HK-2 (cell line): ENCODE measurements around the gene SLC46A2.
A peak's percentile ranks its signal among the peaks of the same experiment; 100 is the strongest.

Experiments
- DNase-seq: peaks from one replicate; pipeline ENCODE4 v3.0.0-alpha.2; 2018; ENCODE audit not compliant: unreplicated experiment

Gene SLC46A2

DNA sequence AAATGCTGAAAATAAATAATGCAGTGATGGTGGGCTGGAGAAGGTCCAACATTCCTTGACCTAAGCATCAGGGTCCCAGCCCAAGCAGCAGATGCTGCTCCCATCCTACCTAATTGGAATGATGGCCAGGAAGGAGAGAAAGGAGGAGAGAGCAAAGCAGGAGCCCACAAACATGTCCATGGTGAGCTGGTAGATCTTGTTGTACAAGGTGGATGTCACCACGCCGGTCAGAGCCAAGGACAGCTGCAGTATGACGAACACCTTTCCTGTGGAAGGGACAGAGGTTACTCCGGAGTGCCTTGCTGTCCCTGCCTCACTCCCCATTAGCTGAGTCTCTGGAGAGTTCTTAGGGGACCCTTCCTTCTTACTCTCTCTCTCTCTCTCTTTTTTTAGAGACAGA lies 4.3 kb downstream of the SLC46A2 start:
- DNase-seq, result no peak

DNA sequence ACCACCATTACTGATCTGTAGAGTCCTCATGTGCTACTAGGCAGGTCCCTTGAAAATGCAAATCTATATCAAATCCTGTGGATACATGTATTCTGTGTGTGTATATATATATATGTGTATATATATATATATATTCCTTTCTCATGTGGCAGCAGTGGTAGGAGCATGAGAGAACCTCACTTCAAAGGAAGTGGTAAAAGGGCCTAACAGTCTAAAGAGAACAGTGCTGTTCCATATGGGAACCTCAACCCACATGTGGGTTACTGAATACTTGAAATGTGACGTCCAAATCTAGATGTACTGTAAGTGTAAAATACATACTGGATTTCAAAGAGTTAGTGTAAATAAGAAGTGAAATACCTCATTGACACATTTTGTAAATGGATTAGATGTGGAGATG lies 5.4 kb downstream of the SLC46A2 start:
- no peak for DNase-seq

DNA sequence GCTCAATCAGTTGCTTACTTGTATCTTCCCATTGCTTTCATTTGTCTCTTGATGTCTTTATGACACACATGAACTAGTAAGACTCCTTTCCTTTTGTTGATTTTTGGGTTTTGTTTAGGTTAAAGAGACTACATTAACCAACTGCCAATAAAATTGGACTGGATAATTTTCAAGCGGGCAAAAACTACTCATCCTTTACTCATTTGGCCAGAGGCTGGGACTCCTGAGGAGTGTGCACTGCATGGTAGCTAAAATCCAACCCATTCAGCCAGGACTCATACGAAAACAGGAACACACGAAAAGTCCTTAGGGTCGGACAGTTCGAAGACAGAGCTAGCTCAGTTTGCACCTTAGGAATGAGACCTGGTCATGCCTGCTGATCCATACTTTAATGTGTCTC lies 6.0 kb downstream of the SLC46A2 start:
- no peak for DNase-seq

DNA sequence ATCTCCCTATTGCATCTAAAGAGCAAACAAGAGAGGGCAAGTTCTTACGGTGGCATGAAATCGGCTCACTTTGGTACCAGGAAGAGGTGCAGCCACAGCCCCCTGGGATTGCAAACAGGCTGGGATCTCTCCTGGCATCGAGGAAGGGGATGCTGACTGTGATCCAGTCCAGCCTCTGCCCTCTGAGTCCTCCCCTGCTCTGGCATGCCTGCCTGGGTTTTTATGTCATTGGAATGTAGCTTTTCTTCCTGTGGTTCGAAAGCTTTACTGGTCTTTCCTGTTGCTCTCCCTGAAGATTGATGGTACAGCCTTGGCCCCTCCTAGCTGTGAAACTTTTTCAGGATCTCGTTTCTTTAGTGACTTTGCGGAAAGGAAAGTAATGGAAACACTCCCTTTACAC lies 6.6 kb downstream of the SLC46A2 start:
- DNase-seq, result no peak

DNA sequence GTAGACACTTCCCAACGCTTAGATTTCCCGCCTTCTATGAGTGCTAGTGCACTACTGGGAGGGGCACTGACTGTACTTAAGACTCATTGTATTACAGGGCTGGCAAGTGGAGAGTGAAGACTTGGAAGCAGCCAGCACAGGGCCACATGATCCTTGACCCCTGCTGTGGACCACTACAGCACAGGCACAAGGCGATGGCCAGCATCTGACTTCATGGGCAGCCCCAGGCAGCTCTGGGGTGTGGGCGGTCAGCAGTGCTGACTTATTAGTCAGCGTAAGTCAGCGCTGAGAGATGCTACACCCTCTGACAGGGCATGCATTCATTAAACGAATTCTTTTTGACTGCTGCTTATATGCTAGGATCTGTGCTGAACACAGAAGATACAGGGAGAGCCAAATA lies 9.3 kb downstream of the SLC46A2 start:
- DNase-seq, result peak; percentile 14

DNA sequence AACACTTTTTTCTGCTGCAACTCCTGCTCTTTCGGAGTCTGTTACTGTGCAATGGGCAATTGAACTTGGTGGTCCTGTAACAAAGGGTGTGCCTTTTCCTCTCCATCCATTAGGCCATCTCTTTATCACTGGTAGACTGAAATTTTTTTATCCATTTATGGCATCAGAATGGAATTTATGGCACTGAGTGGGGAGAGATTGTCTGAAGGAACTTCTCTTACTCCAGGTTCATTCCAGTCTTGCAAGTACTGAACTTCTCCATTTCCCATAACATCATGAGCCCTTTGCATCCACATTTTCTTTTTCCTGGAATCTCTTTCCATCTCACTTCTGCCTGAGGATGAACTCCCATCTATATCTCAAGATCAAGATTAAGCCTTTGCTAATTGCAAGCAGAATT lies 10.0 kb downstream of the SLC46A2 start:
- DNase-seq, result no peak

DNA sequence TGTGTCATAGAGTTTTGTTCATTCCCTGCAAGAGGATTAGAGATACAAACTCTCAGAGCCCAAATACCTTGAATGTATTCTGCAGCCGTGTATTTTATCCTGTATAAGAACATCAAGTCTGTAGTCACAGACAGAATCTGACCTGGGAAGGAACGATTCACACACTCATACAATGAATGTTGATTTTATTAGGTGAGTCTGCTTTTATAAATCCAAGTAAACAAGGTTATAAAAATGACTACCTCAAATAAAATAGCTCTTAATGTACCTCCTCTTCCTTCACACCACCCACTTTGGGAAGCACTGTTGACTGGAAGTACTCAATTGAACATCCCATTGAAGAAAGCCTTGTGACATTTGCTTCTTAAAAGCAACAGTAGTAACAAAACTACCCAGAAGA lies 11.9 kb downstream of the SLC46A2 start:
- DNase-seq, result no peak

DNA sequence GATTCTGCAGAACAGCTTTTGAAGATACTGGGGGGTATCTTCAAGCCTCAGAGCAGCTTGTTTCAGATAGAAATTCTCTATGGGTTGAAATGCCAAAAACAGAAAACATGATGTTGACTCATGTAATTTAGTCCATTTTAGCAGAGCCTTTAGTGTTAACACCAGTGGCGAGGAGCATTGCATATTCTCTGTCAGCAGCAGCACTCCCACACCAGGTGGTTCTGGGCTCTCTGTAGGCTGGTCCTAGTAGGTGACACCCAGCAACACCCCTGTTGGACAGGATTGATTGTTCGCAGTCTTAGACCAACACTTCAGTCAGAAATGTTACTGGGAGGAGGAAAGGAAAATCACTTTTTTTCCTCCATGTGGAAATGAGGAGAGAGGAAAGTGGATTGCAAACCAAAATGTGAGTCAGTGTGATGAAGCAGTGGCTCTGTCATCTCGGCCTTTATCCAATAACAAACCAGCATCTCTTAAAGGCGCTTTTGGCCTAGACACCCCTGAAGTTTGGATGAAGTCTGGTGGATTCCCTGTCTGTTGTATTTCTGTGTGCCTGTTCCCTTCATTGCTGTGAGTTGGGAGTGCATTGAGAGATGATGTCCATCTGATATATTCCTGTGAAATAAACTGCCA lies 16.8 kb downstream of the SLC46A2 start:
- DNase-seq, result no peak

DNA sequence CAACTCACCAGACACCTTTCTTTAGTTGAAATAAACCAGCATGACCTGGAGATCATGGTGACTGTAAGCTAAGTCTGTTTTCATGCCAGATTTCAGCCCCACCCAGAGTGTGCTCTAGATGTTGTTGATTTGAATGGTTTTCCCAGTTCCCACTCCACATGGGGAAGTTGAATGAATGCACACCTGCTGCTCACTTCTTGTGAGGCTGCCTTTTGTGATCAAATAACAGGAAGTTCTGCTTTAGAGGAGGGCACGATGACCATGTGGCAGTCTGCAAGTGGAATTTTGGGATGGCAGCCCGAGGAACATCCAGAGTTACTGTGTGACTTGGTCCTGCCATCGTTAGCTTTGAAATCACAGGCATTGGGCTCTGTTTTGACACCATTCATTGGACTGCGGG lies 18.7 kb downstream of the SLC46A2 start:
- no peak for DNase-seq

DNA sequence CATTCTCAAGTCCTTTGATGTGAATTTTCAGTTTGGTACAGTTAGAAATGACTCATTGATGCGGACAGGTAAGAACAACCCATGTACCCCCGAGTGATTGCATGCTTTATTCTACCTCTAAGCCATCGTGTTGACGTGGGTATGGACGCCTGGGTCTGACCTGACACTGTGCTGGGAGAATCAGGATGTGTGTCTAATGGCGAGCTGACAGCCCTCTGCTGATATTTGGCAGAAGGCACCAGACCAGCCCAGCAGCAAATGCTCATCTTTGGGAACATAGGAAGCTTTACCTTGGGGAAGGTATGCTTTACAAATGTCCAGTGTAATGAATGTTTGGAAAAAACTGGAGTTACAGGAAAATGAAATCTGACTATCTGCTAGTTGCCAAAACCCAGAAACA lies 20.1 kb downstream of the SLC46A2 start:
- DNase-seq, result no peak

DNA sequence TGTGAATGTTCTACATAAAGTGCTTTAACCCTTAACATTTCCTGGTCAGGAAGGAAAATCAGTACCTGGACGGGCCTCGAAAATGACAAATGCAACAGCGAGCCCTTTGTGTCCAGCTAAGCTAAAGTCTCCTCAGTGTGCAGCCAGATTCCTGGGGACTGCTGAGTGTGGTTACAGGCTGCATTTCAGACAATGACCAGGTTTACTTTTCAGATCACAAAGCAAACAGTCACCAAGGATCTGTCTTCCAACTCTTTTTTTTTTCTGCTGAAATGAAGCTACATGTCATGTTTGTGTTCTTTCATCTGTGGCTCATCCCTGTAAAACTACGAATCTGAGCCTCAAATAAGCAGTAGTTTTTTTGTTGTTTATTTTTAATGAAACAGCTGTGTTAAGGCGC lies 20.8 kb downstream of the SLC46A2 start:
- no peak for DNase-seq

DNA sequence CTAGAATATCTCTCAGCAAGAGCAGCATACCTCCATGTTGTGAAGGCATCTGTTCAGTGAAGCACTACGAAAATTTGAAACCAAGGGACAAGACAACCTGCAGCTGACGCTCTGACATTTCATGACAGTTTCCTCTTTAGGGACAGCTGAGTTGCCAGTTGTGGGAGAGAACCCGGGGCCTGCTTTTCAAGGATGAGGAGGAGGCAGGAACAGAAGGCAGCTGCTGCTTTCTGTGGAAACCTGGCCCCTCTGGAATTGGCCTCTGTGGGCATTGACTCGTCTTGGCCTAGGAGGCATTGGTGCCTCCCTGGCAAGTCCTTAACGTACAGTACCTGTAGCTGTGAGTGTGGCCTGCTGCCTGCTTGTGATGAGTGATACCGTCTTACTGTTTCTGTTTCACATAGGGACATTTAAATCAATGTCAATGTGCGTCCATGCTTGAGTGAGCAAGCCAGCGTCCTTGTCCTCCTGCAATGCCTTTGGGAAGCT lies 21.6 kb downstream of the SLC46A2 start:
- DNase-seq, result no peak

DNA sequence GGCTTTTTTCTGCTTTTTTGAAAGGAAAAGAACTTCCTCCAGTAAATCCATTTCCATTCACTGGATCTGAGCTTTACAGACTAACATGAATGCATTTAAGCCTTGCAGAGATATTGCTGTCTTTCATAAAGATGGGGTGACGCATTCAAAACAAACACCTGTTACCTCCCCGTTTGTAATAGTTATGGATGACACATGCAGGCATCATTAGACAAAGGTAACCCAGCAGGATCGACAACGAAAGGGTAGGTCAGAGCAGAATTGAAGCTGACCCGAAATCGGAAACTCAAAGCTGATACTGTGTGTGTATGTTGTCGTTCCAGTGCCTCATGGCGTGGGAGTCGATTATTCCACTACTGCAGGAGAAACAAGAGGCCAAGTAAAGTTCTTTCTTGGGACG lies 22.2 kb downstream of the SLC46A2 start:
- DNase-seq, result no peak

DNA sequence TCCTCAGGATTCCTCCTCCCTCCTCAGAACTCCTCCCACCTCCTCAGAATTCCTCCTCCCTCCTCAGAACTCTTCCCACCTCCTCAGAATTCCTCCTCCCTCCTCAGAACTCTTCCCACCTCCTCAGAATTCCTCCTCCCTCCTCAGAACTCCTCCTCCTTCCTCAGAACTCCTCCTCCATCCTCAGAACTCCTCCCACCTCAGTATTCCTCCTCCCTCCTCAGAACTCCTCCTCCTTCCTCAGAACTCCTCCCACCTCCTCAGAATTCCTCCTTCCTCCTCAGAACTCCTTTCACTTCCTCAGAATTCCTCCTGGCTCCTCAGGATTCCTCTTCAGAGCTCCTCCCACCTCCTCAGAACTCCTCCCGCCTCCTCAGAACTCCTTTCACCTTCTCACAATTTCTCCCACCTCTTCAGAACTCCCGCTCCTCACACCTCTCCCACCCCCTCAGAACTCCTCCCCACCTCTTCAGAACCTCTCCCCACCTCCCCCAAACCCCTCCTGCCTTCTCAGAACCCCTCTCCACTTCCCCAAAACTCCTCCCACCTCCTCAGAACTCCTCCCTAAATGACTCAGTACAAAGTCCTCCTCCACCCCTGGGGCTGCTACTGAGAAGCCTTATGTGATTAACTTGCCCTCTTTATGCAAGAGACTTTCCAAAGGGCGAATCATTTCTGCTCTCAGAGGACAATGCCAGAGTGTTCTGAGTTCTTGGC lies 23.2 kb downstream of the SLC46A2 start:
- DNase-seq, result peak; percentile 55

DNA sequence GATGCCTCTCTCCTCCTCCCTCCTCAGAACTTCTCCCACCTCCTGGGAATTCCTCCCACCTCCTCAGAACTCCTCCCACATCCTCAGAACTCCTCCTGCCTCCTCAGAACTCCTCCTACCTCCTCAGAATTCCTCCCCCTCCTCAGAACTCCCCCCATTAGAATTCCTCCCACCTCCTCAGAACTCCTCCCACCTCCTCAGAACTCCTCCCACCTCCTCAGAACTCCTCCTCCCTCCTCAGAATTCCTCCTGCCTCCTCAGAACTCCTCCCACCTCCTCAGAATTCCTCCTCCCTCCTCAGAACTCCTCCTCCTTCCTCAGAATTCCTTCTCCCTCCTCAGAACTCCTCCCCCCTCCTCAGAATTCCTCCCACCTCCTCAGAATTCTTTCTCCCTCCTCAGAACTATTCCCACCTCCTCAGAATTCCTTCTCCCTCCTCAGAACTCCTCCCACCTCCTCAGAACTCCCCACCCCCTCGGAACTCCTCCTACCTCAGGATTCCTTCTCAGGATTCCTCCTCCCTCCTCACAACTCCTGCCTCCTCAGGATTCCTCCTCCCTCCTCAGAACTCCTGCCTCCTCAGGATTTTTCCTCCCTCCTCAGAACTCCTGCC lies 23.9 kb downstream of the SLC46A2 start:
- DNase-seq, result peak; percentile 56

DNA sequence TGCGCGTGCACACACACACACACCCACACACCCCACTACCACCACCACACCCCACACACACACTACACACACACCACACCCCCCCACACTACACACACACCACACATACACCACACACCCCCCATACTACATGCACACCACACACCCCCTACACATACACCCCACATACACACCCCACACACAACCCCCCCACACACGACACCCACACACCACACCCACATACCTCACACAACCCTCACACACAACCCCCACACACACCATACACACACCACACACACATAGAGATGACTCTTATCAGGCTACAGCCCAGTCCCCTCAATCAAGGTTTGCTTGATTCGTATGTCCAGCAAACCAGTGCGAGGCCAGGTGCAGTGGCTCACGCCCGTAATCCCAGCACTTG lies 25.7 kb downstream of the SLC46A2 start:
- no peak for DNase-seq

DNA sequence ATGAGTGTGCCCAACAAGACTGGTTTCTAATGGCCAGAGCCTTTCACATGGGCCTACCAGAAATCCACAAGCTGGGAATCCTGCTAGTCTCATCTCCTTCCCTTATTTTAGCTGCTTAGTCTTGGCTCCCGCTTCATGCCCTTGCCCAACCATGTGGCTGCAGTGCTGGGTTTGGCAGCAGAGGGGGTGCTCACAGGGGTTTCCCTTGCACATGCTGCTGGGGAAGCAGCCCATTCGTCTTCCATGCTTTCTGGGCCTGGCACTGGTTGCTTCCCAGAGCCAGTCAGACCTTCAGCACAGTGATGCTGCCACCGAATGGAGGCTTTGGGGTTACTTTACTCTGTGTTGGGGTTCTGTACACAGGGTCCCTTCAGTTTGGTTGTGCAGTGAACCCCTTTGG lies 26.3 kb downstream of the SLC46A2 start:
- no peak for DNase-seq

DNA sequence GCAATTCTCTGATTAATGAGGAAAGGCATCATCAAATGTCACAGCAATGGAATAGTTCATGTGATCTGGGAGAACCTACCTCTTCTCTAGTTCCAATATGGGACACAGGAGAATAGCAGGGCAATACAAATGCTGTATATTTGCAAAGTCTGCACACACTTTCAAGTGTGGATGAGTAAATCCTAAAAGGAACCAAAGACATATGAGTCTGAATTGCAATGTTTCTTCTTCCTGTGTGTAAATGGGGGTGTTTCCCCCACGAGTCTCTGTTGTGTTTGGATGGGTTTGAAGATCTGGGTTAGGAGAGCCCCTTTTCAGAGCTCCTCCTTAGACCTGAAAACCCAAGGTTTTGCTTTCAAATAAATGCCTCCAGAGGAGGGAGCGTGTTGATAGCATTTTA lies 26.9 kb downstream of the SLC46A2 start:
- DNase-seq, result no peak

DNA sequence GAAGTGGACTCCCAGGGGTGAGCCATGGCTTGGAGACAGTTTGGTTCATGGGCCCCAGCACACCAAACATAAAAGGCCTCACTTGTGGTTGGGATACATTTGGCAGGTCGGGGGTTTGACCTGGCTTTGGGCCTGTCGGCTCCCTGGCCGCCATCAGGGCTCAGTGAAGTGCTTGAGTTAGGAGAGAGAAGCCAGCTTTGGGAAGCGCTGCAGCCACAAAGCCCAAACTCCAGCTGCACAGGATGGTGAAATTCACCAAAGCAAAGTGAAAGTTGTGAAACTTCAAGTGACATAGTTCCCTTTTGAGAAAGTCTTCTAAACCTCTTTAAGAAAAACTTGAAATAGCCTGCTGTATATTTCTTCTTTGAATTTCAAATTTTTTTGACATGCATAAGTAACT lies 27.5 kb downstream of the SLC46A2 start:
- no peak for DNase-seq

DNA sequence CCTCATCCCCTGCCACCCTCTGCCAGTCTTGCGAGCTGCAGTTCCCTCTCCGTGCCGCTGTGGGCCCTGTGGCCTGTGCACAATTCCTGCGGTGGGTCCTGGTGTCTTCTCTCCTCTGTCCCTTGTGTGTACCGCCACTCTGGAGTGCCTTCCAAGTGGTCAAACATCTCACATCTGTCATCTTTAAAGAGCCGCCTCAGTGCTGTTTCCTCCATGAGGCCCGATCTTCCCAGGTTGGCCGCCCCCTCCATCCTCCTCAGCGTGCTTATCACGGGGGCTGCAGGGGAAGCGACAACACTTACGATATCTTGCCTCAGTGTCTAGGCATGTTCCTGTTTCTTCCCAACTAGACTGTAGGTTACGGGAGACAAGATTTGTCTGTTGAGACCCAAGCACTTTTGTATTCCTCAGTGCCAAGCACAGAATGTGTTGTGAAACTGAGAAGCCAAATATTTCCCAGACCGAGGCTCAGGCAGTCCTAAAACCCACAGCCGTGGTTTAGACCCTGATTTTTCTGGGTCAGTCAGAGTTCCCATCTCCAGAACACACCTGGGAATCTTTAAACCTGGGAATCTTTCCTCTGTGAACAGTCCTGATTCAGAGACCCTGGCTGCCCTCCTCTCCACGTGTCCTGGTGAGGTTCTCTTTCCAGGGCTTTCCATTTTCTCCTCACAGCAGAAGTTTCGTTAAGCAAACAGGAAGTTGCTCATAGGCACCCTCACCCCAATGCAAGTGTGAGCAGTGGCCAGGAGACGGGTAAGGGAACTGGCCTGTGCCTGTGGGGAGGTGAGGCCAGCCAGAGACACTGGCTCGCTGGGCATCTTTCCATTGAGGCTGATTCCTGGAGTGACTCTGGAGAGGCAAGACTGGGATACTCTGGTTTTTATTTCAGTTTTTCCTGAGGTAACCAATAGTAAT lies 28.8 kb downstream of the SLC46A2 start:
- DNase-seq, result no peak

DNA sequence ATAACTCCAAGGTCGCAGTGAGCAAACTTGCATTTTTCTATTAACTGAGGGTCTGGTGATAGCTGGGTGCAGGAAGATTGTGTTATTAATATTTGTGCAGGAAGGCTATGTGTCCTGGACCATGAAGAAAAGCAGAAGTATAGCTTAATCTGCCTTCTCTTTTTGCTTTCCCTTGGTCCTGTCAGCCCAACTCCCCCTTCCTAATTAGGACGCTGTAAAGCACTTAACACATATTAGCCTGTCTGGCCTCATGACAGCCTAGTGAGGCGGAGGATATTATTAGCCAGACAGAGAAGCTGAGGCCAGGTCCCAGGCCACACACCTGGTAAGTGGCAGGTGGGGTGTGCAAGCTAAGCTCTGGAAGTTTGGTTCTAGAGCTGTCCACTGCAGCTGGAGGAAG lies 29.5 kb downstream of the SLC46A2 start:
- no peak for DNase-seq

DNA sequence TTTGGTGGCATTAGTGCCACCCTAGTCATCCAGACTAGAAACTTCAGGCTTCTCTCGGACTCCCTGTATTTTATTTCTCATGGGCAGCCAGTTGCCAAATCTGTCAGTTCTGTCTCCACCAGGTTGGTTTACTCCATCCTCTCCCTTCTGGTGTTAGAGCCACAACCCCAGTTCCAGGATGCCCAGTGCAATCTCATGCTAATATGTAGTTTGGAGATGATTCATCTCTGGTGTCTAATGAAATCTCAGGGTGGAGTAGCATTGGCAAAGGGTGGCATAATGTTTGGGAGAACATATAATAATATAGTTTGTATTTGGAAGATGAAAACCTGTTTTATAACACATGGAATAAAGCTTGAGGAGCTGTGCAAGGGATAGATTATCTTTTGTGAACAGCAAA lies 30.2 kb downstream of the SLC46A2 start:
- no peak for DNase-seq
